ENCODE data around the gene NLGN1. TPM values are rescaled to one million over a fixed set of nuclear protein-coding genes. Genes with fewer than 3 reads are reported as not detected.

NLGN1 gene
- total RNA-seq, 1 experiment from 2014 or later: not detected

GRCh38 chr3:173463250-173463649, 65.7 kb downstream of the NLGN1 start:
- no peak overlapping the region for H3K4me3 ChIP-seq (replicated peaks in 1 of 2; ENCODE audit: low read depth in 1 of 2, low read length in 2 of 2)
- H3K9me2 ChIP-seq (ENCODE audit: insufficient read depth): no peaks in the 10 kb centered on the region
- ATAC-seq (no peak), DNase-seq (ENCODE audit: low read depth, low spot score) (no peak)
- no peaks in the 10 kb centered on the region for H3K27me3 ChIP-seq (ENCODE audit: insufficient read depth, low read length)
- H2AFZ ChIP-seq (ENCODE audit: low read depth, low read length, poor library complexity, severe bottlenecking): no peak overlapping the region
- no peak for TF ChIP-seq ZFX (IDR thresholded peaks at IDR 0.05)
- no peak for TF ChIP-seq YY1 (IDR thresholded peaks at IDR 0.05; ENCODE audit: extremely low read depth, insufficient replicate concordance, low read depth, low read length)
- TF ChIP-seq TCF7L2 (IDR thresholded peaks at IDR 0.05; ENCODE audit: borderline replicate concordance, extremely low read depth, insufficient read depth, insufficient read length): no peak
- no peak for TF ChIP-seq MAX (IDR thresholded peaks at IDR 0.05)
- TF ChIP-seq ATF3 (IDR thresholded peaks at IDR 0.05): no peak
- TF ChIP-seq EZH2phosphoT487 (IDR thresholded peaks at IDR 0.05; ENCODE audit: borderline replicate concordance): no peak
- no peak for TF ChIP-seq CTCF (IDR thresholded peaks at IDR 0.05 in 2 of 3, conservative IDR thresholded peaks at IDR 0.05 in 1 of 3; ENCODE audit: borderline replicate concordance in 1 of 3, insufficient read depth in 1 of 3, low read depth in 2 of 3, low read length in 2 of 3)
- TF ChIP-seq POLR2A (IDR thresholded peaks at IDR 0.05; ENCODE audit: borderline replicate concordance, extremely low read depth, insufficient read depth, insufficient read length): no peak
- TF ChIP-seq EZH2 (IDR thresholded peaks at IDR 0.05): no peak
- TF ChIP-seq ELF1 (IDR thresholded peaks at IDR 0.05; ENCODE audit: borderline replicate concordance, low read depth): no peak
- no peak for TF ChIP-seq SRF (IDR thresholded peaks at IDR 0.05; ENCODE audit: low read depth)
- TF ChIP-seq RAD21 (IDR thresholded peaks at IDR 0.05; ENCODE audit: low read depth): no peak
- no peak for TF ChIP-seq SP1 (IDR thresholded peaks at IDR 0.05; ENCODE audit: low read depth)
- TF ChIP-seq JUND (IDR thresholded peaks at IDR 0.05): no peak
- no TSS peak for BruUV-seq (replicated peaks)
- ChIA-PET CTCF (no interaction called here), RAD21 (ENCODE audit: low non-redundant PET in 1 of 2, low total read pairs in 2 of 2, uncharacterized antibody in 2 of 2, unreplicated experiment in 2 of 2) (no interaction called here), POLR2A (no interaction called here)
- H3K9me3 ChIP-seq (ENCODE audit: control insufficient read depth in 1 of 2, insufficient read depth in 1 of 2, low read depth in 1 of 2, low read length in 2 of 2): no peaks in the 10 kb centered on the region
- H4K20me1 ChIP-seq (ENCODE audit: insufficient read depth): no peaks in the 10 kb centered on the region
- H3K9ac ChIP-seq (ENCODE audit: low read length): no peak overlapping the region
- H3K4me2 ChIP-seq (ENCODE audit: low read length): no peak overlapping the region
- no peak overlapping the region for H3K27ac ChIP-seq (ENCODE audit: low read depth, low read length)
- H3K4me1 ChIP-seq (ENCODE audit: control insufficient read depth in 1 of 2, insufficient read depth in 2 of 2, low read length in 2 of 2): no peaks in the 10 kb centered on the region
- H3K79me2 ChIP-seq (ENCODE audit: insufficient read depth, low read length): no peaks in the 10 kb centered on the region
- H3K36me3 ChIP-seq (ENCODE audit: control insufficient read depth in 1 of 2, insufficient read depth in 2 of 2, low read length in 2 of 2): no peaks in the 10 kb centered on the region
- intact Hi-C loops (cut with micrococcal nuclease): no loop called here
